Measurements from ENCODE around the gene ADGRL1. TPM values are rescaled to one million over a fixed set of nuclear protein-coding genes. Genes with fewer than 3 reads are reported as not detected.

Gene ADGRL1
- total RNA-seq, 2 donors from 2014 or later: 21.0 to 31.2 TPM

DNA sequence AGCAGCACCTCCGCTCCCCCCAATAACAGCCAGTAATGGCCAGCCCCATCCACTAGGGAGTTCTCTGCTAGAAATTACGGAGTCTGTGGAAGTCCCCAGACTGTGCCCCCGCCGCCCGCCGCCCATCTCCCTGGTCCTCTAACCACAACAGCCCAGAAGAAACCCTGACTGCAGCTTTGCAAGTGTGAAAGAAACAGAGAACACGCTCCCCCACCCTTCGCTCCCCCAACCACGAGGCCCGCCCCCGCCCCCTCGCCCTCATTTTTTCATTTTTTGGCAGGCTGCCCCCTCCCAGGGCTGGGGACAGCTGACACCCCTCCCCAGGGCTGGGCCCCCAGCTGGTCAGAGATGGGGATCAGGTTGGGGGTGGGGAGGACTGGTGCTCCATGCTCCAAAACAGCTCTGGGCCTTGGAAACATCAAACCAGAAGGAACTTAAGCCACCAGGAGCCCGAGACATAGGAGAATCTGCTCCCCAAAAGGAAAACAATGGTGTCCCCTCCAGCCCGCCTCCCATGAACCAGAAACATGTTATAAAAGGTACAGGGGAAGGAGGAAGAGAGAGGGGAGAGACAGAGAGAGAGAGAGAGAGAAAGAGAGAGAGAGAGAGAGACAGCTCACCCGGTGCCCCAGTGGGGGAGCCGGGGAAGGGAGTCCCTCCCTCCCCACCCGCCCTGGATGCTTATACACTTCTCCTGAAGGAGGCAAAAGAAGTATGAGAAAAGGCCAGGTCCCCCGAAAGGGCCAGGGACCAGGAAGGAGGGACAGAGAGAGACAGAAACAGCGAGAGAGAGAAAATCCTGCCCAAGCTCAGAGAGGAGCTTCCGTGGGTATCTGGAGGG lies 39.8 kb downstream of the ADGRL1 start:
- DNase-seq (ENCODE audit: low spot score): no peak
- Histone ChIP-seq H3K4me1 (peaks cover 0 to 23% of the 10 kb centered on the region in 2 donors), H3K27me3 (no peaks in the 10 kb centered on the region), H3K36me3 (peaks cover 22% of the 10 kb centered on the region), H3K9me3 (no peaks in the 10 kb centered on the region), H3K4me3 (no peak overlapping the region), H3K27ac (no peak overlapping the region)
- TF ChIP-seq, protein P1, sequence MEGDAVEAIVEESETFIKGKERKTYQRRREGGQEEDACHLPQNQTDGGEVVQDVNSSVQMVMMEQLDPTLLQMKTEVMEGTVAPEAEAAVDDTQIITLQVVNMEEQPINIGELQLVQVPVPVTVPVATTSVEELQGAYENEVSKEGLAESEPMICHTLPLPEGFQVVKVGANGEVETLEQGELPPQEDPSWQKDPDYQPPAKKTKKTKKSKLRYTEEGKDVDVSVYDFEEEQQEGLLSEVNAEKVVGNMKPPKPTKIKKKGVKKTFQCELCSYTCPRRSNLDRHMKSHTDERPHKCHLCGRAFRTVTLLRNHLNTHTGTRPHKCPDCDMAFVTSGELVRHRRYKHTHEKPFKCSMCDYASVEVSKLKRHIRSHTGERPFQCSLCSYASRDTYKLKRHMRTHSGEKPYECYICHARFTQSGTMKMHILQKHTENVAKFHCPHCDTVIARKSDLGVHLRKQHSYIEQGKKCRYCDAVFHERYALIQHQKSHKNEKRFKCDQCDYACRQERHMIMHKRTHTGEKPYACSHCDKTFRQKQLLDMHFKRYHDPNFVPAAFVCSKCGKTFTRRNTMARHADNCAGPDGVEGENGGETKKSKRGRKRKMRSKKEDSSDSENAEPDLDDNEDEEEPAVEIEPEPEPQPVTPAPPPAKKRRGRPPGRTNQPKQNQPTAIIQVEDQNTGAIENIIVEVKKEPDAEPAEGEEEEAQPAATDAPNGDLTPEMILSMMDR (IDR thresholded peaks at IDR 0.05): no peak

DNA sequence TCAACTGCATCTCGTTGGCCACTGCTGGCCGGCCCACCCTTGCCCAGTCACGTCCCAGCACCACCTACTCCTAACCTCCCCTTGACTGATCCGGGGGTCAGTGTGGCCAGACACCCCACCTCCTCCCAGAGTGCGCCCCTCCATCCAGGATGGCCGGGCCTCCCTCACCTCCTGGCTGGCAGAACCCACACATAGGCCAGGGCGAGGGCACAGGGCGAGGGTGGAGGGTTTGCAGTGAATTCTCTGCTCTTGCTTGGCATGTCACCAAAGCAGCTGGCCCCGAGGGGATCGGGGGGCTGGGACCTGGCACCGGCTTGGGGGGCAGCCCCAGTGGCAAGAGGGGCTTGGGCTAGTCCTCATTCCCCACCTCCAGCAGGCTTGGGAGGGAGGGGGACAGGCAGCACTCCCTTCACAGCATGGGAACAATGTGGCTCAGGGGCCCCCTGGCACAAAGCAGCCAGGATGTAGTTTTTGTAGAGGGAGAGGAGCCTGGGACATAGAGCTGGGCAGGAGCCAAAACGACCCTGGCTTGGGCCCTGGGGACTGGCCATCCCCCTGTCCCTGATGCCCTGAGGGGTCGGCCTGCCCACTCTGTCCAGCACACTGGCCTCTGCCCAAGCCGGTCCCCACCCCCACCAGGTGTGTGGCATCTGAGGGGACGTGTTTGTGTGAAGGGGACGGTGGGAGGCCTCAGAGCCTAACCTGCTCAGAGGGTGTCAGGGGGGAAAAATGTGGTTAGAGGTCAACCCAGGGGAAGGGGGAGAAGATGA lies 41.1 kb downstream of the ADGRL1 start:
- peaks cover 12% of the 10 kb centered on the region for H3K36me3 ChIP-seq
- TF ChIP-seq, protein P1 (IDR thresholded peaks at IDR 0.05): no peak
- no peaks in the 10 kb centered on the region for H3K27me3 ChIP-seq
- H3K9me3 ChIP-seq: no peaks in the 10 kb centered on the region
- no peak overlapping the region for H3K27ac ChIP-seq
- H3K4me1 ChIP-seq: peaks cover 0 to 23% of the 10 kb centered on the region in 2 donors
- no peak for DNase-seq (ENCODE audit: low spot score)
- no peak overlapping the region for H3K4me3 ChIP-seq

DNA sequence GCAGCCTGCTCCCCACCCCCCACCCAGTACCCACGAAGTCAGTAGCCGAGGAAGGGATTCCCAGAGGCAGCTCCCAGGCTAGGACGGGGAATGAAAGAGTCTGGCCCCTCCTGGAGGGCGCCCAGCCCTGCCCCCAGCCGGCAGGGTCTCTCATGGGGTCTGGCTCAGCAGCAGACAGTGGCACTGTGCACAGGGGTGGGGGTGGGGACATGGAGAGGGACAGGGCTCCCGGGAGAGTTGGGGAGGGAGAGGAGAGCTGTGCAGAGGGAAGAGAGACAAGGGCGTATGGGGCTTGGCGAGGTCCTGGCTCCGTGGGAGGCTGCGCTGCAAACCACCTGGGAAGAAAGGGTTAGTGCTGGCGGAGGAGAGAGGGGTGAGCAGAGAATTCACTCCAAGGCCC lies 41.9 kb downstream of the ADGRL1 start:
- H3K4me1 ChIP-seq: peaks cover 0 to 23% of the 10 kb centered on the region in 2 donors
- TF ChIP-seq, protein P1 (IDR thresholded peaks at IDR 0.05): no peak
- H3K4me3 ChIP-seq: no peak overlapping the region
- H3K9me3 ChIP-seq: no peaks in the 10 kb centered on the region
- H3K36me3 ChIP-seq: peaks cover 9% of the 10 kb centered on the region
- no peak for DNase-seq (ENCODE audit: low spot score)
- H3K27ac ChIP-seq: no peak overlapping the region
- H3K27me3 ChIP-seq: no peaks in the 10 kb centered on the region

DNA sequence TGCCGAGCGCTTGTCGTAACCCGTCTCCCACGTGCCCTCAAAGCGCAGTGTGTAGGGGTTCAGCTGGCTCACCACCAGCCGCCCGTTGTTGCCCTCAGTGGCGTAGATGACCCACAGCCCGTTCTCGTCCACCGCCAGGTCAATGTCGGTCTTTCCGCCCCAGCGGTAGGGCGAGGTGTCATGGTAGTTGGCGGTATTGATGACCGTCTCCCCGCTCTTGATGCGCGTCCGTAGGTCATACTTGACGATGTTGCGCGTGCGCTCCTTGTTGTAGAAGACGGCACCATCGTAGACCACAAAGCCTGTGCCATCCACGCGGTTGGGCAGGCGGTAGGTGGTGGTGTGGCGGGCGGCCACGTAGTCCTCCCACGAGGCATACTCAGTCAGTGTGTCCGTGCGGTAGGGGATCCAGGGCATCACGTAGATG lies 43.1 kb downstream of the ADGRL1 start:
- TF ChIP-seq, protein P1 (IDR thresholded peaks at IDR 0.05): no peak
- H3K36me3 ChIP-seq: peaks cover 17% of the 10 kb centered on the region
- H3K27me3 ChIP-seq: no peaks in the 10 kb centered on the region
- H3K9me3 ChIP-seq: no peaks in the 10 kb centered on the region
- peaks cover 0 to 20% of the 10 kb centered on the region in 2 donors for H3K4me1 ChIP-seq
- no peak overlapping the region for H3K4me3 ChIP-seq
- no peak for DNase-seq (ENCODE audit: low spot score)
- H3K27ac ChIP-seq: no peak overlapping the region

DNA sequence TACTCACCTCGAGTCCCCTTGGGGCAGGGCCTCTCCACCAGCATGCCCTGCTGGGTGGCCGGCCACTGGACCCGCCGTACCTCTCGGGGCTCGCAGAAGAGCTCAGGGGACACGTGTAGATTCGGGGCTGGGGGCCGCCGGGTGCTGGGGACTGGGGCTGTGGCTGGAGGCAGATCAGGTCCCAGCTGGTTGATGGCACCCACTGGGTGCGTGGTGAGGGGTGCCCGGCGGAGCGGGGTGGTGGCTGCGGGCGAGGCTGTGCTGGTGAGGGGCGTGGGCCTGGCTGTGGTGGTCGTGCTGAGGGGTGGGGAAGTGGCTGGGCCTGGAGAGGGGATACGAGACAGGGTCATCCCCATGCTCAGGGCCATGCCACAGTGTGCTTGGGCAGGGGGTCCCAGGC lies 44.7 kb downstream of the ADGRL1 start:
- H3K27ac ChIP-seq: no peak overlapping the region
- H3K4me3 ChIP-seq: no peak overlapping the region
- peaks cover 33% of the 10 kb centered on the region for H3K36me3 ChIP-seq
- peaks cover 0 to 4% of the 10 kb centered on the region in 2 donors for H3K4me1 ChIP-seq
- TF ChIP-seq, protein P1 (IDR thresholded peaks at IDR 0.05): no peak
- DNase-seq (ENCODE audit: low spot score): no peak
- H3K9me3 ChIP-seq: no peaks in the 10 kb centered on the region
- H3K27me3 ChIP-seq: no peaks in the 10 kb centered on the region
